ENCODE data around the gene EYA2. TPM values are rescaled to one million over a fixed set of nuclear protein-coding genes. Genes with fewer than 3 reads are reported as not detected.

Gene EYA2
- total RNA-seq, 1 donor from 2014 or later, result 0.40 TPM

GRCh38 chr20:46970937-46971630 lies 76.4 kb downstream of the EYA2 start:
- DNase-seq (ENCODE audit: low spot score), result no peak
- intact Hi-C loops (cut with DNase I), result no loop called here

GRCh38 chr20:46973766-46974165 lies 79.1 kb downstream of the EYA2 start:
- no peak for DNase-seq (ENCODE audit: low spot score)
- intact Hi-C loops (cut with DNase I), result no loop called here

- DNase-seq (ENCODE audit: low spot score), result no peak
- intact Hi-C loops (cut with DNase I), result no loop called here
Observed at GRCh38 chr20:46974669-46975434, 80.2 kb downstream of the EYA2 start.

GRCh38 chr20:46975976-46976375 lies 81.3 kb downstream of the EYA2 start:
- no peak for DNase-seq (ENCODE audit: low spot score)
- intact Hi-C loops (cut with DNase I), result no loop called here

GRCh38 chr20:46977204-46977603 lies 82.6 kb downstream of the EYA2 start:
- no peak for DNase-seq (ENCODE audit: low spot score)
- intact Hi-C loops (cut with DNase I), result no loop called here

GRCh38 chr20:46977909-46978588 lies 83.4 kb downstream of the EYA2 start:
- intact Hi-C loops (cut with DNase I), result no loop called here
- DNase-seq (ENCODE audit: low spot score), result no peak

- DNase-seq (ENCODE audit: low spot score), result no peak
- intact Hi-C loops (cut with DNase I), result no loop called here
Observed at GRCh38 chr20:46978951-46979491, 84.4 kb downstream of the EYA2 start.

GRCh38 chr20:46979603-46980241 lies 85.1 kb downstream of the EYA2 start:
- intact Hi-C loops (cut with DNase I), result no loop called here
- no peak for DNase-seq (ENCODE audit: low spot score)

GRCh38 chr20:46981184-46981583 lies 86.5 kb downstream of the EYA2 start:
- no peak for DNase-seq (ENCODE audit: low spot score)
- intact Hi-C loops (cut with DNase I), result no loop called here

- no peak for DNase-seq (ENCODE audit: low spot score)
- intact Hi-C loops (cut with DNase I), result no loop called here
Observed at GRCh38 chr20:46983466-46983865, 88.8 kb downstream of the EYA2 start.

- intact Hi-C loops (cut with DNase I), result no loop called here
- no peak for DNase-seq (ENCODE audit: low spot score)
Observed at GRCh38 chr20:46984405-46984804, 89.8 kb downstream of the EYA2 start.

GRCh38 chr20:46985250-46985649 lies 90.6 kb downstream of the EYA2 start:
- DNase-seq (ENCODE audit: low spot score), result no peak
- intact Hi-C loops (cut with DNase I), result no loop called here

GRCh38 chr20:46985671-46986070 lies 91.0 kb downstream of the EYA2 start:
- DNase-seq (ENCODE audit: low spot score), result no peak
- intact Hi-C loops (cut with DNase I), result no loop called here

GRCh38 chr20:46987001-46987400 lies 92.4 kb downstream of the EYA2 start:
- DNase-seq (ENCODE audit: low spot score), result no peak
- intact Hi-C loops (cut with DNase I), result no loop called here

- no peak for DNase-seq (ENCODE audit: low spot score)
- intact Hi-C loops (cut with DNase I), result no loop called here
Observed at GRCh38 chr20:46990017-46990595, 95.5 kb downstream of the EYA2 start.

- intact Hi-C loops (cut with DNase I), result no loop called here
- no peak for DNase-seq (ENCODE audit: low spot score)
Observed at GRCh38 chr20:46990596-46991104, 96.0 kb downstream of the EYA2 start.

GRCh38 chr20:46991168-46991567 lies 96.5 kb downstream of the EYA2 start:
- intact Hi-C loops (cut with DNase I), result no loop called here
- DNase-seq (ENCODE audit: low spot score), result no peak

GRCh38 chr20:46991880-46992639 lies 97.4 kb downstream of the EYA2 start:
- DNase-seq (ENCODE audit: low spot score), result no peak
- intact Hi-C loops (cut with DNase I), result no loop called here

GRCh38 chr20:46992640-46993035 lies 98.0 kb downstream of the EYA2 start:
- no peak for DNase-seq (ENCODE audit: low spot score)
- intact Hi-C loops (cut with DNase I), result no loop called here

Data from cardiac septum (tissue), 1 donor.